ENCODE data around the gene EEF2K. TPM values are rescaled to one million over a fixed set of nuclear protein-coding genes. Genes with fewer than 3 reads are reported as not detected.

Gene EEF2K
- total and polyA plus RNA-seq, 2 of the 13 experiments (the other 11 are each of a cell fraction or from before 2014, with no cell fraction given): 22.0 to 23.8 TPM

DNA sequence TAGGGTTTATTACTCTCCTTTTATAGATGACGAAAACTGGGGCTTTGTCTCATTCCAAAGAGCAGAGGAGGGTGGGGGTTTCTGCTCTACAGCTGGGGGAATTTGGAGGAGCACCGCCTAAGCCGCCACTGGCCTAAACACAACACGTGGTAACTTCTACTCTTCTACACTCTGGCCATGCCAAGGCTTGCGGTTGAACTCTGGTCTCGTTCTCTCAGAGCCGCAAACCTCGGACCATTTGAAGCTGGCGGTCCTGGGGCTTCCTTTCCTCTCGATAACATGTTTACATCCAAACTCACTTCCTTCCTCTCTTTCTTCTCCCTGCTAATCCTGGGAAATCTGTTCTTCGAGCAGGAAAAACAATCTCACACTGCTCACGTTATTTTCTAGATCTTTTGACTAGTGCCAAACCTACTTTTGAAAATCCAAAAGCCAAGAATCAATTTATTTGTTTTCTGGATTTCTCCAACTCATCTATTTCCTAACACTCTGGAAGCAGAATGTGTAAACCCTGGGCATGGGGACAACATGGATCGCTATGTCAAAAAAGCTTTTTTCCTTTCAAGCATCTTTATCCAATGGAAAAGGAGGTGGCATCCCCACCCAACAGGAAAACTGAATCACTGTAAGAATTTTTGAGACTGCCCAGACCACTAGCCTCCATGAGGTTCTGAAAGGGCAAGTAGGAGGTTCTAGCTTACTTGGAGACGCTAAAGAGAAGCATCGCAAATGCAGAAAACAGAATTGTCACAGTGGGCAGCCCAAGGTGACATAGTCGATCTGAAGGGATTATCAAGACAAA is 13.6 kb upstream of the EEF2K start (continued):
- TF ChIP-seq ZNF318 (CRISPR knock-in tag; IDR thresholded peaks at IDR 0.05): no peak; the same call in 1 of the 2 replicates
- TF ChIP-seq ZNF83 (CRISPR knock-in tag; IDR thresholded peaks at IDR 0.05; ENCODE audit: borderline replicate concordance): no peak
- no peak for TF ChIP-seq ZFP36 (IDR thresholded peaks at IDR 0.05; ENCODE audit: borderline replicate concordance, low read depth, low read length, partially characterized antibody)
- TF ChIP-seq ZNF24 (IDR thresholded peaks at IDR 0.05): peak; percentile 37; the same call in 1 of the 2 replicates
- TF ChIP-seq SNAI1 (CRISPR knock-in tag; IDR thresholded peaks at IDR 0.05; ENCODE audit: borderline replicate concordance): no peak
- TF ChIP-seq ZNF644 (CRISPR knock-in tag; IDR thresholded peaks at IDR 0.05; ENCODE audit: low read depth): peak; percentile 96
- no peak for TF ChIP-seq ZNF703 (CRISPR knock-in tag; IDR thresholded peaks at IDR 0.05; ENCODE audit: borderline replicate concordance)
- TF ChIP-seq, protein P1, sequence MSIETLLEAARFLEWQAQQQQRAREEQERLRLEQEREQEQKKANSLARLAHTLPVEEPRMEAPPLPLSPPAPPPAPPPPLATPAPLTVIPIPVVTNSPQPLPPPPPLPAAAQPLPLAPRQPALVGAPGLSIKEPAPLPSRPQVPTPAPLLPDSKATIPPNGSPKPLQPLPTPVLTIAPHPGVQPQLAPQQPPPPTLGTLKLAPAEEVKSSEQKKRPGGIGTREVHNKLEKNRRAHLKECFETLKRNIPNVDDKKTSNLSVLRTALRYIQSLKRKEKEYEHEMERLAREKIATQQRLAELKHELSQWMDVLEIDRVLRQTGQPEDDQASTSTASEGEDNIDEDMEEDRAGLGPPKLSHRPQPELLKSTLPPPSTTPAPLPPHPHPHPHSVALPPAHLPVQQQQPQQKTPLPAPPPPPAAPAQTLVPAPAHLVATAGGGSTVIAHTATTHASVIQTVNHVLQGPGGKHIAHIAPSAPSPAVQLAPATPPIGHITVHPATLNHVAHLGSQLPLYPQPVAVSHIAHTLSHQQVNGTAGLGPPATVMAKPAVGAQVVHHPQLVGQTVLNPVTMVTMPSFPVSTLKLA (IDR thresholded peaks at IDR 0.05): peak; percentile 71
- TF ChIP-seq, protein P2, sequence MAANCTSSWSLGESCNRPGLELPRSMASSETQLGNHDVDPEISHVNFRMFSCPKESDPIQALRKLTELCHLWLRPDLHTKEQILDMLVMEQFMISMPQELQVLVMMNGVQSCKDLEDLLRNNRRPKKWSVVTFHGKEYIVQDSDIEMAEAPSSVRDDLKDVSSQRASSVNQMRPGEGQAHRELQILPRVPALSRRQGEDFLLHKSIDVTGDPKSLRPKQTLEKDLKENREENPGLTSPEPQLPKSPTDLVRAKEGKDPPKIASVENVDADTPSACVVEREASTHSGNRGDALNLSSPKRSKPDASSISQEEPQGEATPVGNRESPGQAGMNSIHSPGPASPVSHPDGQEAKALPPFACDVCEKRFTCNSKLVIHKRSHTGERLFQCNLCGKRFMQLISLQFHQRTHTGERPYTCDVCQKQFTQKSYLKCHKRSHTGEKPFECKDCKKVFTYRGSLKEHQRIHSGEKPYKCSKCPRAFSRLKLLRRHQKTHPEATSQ (CRISPR knock-in tag; IDR thresholded peaks at IDR 0.05; ENCODE audit: borderline replicate concordance): peak; percentile 98; the same call in 1 of the 2 replicates
- no peak for TF ChIP-seq ZNF225 (CRISPR knock-in tag; IDR thresholded peaks at IDR 0.05)
- no peak for TF ChIP-seq HCFC1 (IDR thresholded peaks at IDR 0.05; ENCODE audit: low read depth, low read length)
- peak; percentile 69 for TF ChIP-seq ELF1 (CRISPR knock-in tag; IDR thresholded peaks at IDR 0.05)
- peak; percentile 93; the same call in 1 of the 2 replicates for TF ChIP-seq ZNF691 (CRISPR knock-in tag; IDR thresholded peaks at IDR 0.05; ENCODE audit: borderline replicate concordance, low read depth)
- TF ChIP-seq, protein P3, sequence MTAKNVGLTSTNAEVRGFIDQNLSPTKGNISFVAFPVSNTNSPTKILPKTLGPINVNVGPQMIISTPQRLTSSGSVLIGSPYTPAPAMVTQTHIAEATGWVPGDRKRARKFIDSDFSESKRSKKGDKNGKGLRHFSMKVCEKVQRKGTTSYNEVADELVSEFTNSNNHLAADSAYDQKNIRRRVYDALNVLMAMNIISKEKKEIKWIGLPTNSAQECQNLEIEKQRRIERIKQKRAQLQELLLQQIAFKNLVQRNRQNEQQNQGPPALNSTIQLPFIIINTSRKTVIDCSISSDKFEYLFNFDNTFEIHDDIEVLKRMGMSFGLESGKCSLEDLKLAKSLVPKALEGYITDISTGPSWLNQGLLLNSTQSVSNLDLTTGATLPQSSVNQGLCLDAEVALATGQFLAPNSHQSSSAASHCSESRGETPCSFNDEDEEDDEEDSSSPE (CRISPR knock-in tag; IDR thresholded peaks at IDR 0.05): peak; percentile 95
- TF ChIP-seq SP140L (CRISPR knock-in tag; IDR thresholded peaks at IDR 0.05; ENCODE audit: borderline replicate concordance): no peak

Measured in HepG2 (cell line).